H1 (cell line): ENCODE data around the gene PLCB3. TPM values are rescaled to one million over a fixed set of nuclear protein-coding genes. Genes with fewer than 3 reads are reported as not detected.

Experiments
- ATF3 ChIP-seq: IDR thresholded peaks from 2 replicates; pipeline ENCODE4 v1.6.1; 2011; ENCODE audit warnings: low read depth, mild to moderate bottlenecking, low read length; ENCODE audit not compliant: insufficient read depth
- CEBPB ChIP-seq: IDR thresholded peaks from 2 replicates; pipeline ENCODE4 v1.6.1; 2012; ENCODE audit warnings: low read depth, low read length
- CHD7 ChIP-seq: fragments of 300-600 bp; sonication (generic); IDR thresholded peaks from 2 replicates; pipeline ENCODE4 v1.7.1; 2012; ENCODE audit warnings: low read length, moderate library complexity, mild to moderate bottlenecking, inconsistent platforms; ENCODE audit not compliant: insufficient replicate concordance
- HDAC6 ChIP-seq: IDR thresholded peaks from one replicate; pipeline ENCODE4 v1.7.1; 2012; ENCODE audit warnings: low read depth, mild to moderate bottlenecking, inconsistent platforms, low read length, moderate library complexity
- KDM4A ChIP-seq: IDR thresholded peaks from one replicate; pipeline ENCODE4 v1.7.1; 2012; ENCODE audit warnings: low read depth, mild to moderate bottlenecking, moderate library complexity, low read length, inconsistent platforms; ENCODE audit not compliant: severe bottlenecking
- NRF1 ChIP-seq: IDR thresholded peaks from 2 replicates; pipeline ENCODE4 v1.6.1; 2011; ENCODE audit warnings: mild to moderate bottlenecking, low read depth, low read length, improper control_type of control experiment
- POLR2AphosphoS5 ChIP-seq: IDR thresholded peaks from 2 replicates; pipeline ENCODE4 v1.6.1; 2011; ENCODE audit warnings: low read depth, low read length
- POU5F1 ChIP-seq: IDR thresholded peaks from 2 replicates; pipeline ENCODE4 v1.6.1; 2011; ENCODE audit warnings: low read depth, mild to moderate bottlenecking, low read length, moderate library complexity
- YY1 ChIP-seq: IDR thresholded peaks from 2 replicates; pipeline ENCODE4 v1.6.1; 2011; ENCODE audit warnings: low read depth, mild to moderate bottlenecking, low read length
- ZNF274 ChIP-seq: IDR thresholded peaks from 2 replicates; pipeline ENCODE4 v1.7.0; 2012; ENCODE audit warnings: low read length, borderline replicate concordance; ENCODE audit errors: extremely low read depth
- polyA plus RNA-seq, 7 experiments: library from polyadenylated mRNA; depleted of rRNA in 3 of 7; stranded (reverse) in 5 of 7; unstranded in 2 of 7; fragments of >200 nt in 5 of 7; fragments of 200-250 nt in 2 of 7; gene quantifications; 1 replicate in 5 of 7; 2 replicates in 1 of 7; 4 replicates in 1 of 7; pipeline versions ENCODE4 v1.2.1 to v1.2.3, GENCODE V29; 2011 to 2013; ENCODE audit warnings: missing spikeins in 2 of 7, mixed read lengths in 2 of 7
- total RNA-seq: library from RNA; stranded (reverse); fragmentation: NEBNext Ultra II Directional; extraction: Animal tissue kit (Norgen Biotek cat#: 25700); gene quantifications from 2 replicates; pipeline ENCODE4 v1.2.1, GENCODE V29; 2021

The PLCB3 gene
- total and polyA plus RNA-seq, 2 of the 8 experiments (the other 6 are each of a cell fraction or from before 2014, with no cell fraction given), result 47.2 to 104 TPM

- no peak for TF ChIP-seq NRF1
- TF ChIP-seq ATF3, result no peak
- TF ChIP-seq POLR2AphosphoS5, result no peak
- TF ChIP-seq CEBPB, result no peak
- no peak; the same call in 1 of the 2 replicates for TF ChIP-seq YY1
- TF ChIP-seq KDM4A, result peak; percentile 76
- no peak for TF ChIP-seq CHD7
- no peak for TF ChIP-seq HDAC6
- TF ChIP-seq ZNF274, result no peak
- no peak for TF ChIP-seq POU5F1
Observed at GRCh38 chr11:64230171-64230984, 21.0 kb upstream of the PLCB3 start, which contains the start of gene DNAJC4 (continued).
